Measurements from ENCODE around the gene TMEM120B. TPM values are rescaled to one million over a fixed set of nuclear protein-coding genes. Genes with fewer than 3 reads are reported as not detected.

Gene TMEM120B
- total and polyA plus RNA-seq, 2 experiments from 2014 or later: 4.7 to 10.7 TPM

GRCh38 chr12:121801595-121802484 lies 89.3 kb downstream of the TMEM120B start:
- Histone ChIP-seq H2AFZ (0 out of 2 replicates have a peak overlapping the region, but pooled peaks have one; percentile 3), H4K20me1 (ENCODE audit: insufficient read depth) (no peaks in the 10 kb centered on the region), H3K9me2 (ENCODE audit: insufficient read depth) (no peaks in the 10 kb centered on the region), H3K9ac (peak overlapping the region; percentile 99), H3K79me2 (ENCODE audit: insufficient read depth) (peaks cover 63% of the 10 kb centered on the region), H3K9me3 (ENCODE audit: low read depth) (no peaks in the 10 kb centered on the region), H3F3A (ENCODE audit: insufficient read depth) (peaks cover 34% of the 10 kb centered on the region), H3K4me3 (peak overlapping the region; percentile 80), H3K4me1 (ENCODE audit: insufficient read depth) (peaks cover 36% of the 10 kb centered on the region), H3K27ac (peak overlapping the region; percentile 99), H3K27me3 (replicated peaks; ENCODE audit: insufficient read depth) (no peaks in the 10 kb centered on the region), H3K4me2 (ENCODE audit: unreplicated experiment) (peak overlapping the region; percentile 98), H3K36me3 (ENCODE audit: low read depth) (no peaks in the 10 kb centered on the region)
- WGBS, 2 experiments (ENCODE audit: low coverage in 1 of 2, low lambda C conversion rate in 2 of 2, missing lambda C conversion rate in 2 of 2): 1 to 2% methylated on average over 18 of the region's 18 CpGs
- peak; percentile 56 for DNase-seq
- no peak for TF ChIP-seq EZH2phosphoT487 (IDR thresholded peaks at IDR 0.05; ENCODE audit: insufficient read depth, low read depth)
- no peak for TF ChIP-seq EZH2 (IDR thresholded peaks at IDR 0.05; ENCODE audit: insufficient read depth, poor library complexity, severe bottlenecking)
- in situ Hi-C loops (cut with MboI): no loop called here

- H2AFZ ChIP-seq: peak overlapping the region; percentile 80
- peaks cover 38% of the 10 kb centered on the region for H3K4me1 ChIP-seq (ENCODE audit: insufficient read depth)
- peaks cover 34% of the 10 kb centered on the region for H3F3A ChIP-seq (ENCODE audit: insufficient read depth)
- peak overlapping the region; percentile 99 for H3K9ac ChIP-seq
- TF ChIP-seq EZH2phosphoT487 (IDR thresholded peaks at IDR 0.05; ENCODE audit: insufficient read depth, low read depth): no peak
- H3K79me2 ChIP-seq (ENCODE audit: insufficient read depth): peaks cover 65% of the 10 kb centered on the region
- no peaks in the 10 kb centered on the region for H3K27me3 ChIP-seq (replicated peaks; ENCODE audit: insufficient read depth)
- in situ Hi-C loops (cut with MboI): no loop called here
- H3K36me3 ChIP-seq (ENCODE audit: low read depth): no peaks in the 10 kb centered on the region
- peak overlapping the region; percentile 98 for H3K4me2 ChIP-seq (ENCODE audit: unreplicated experiment)
- H3K9me3 ChIP-seq (ENCODE audit: low read depth): no peaks in the 10 kb centered on the region
- DNase-seq: no peak
- no peaks in the 10 kb centered on the region for H4K20me1 ChIP-seq (ENCODE audit: insufficient read depth)
- 0 to 6% methylated on average over 1 of the region's 1 CpG for WGBS, 2 experiments (ENCODE audit: low coverage in 1 of 2, low lambda C conversion rate in 2 of 2, missing lambda C conversion rate in 2 of 2)
- no peaks in the 10 kb centered on the region for H3K9me2 ChIP-seq (ENCODE audit: insufficient read depth)
- H3K4me3 ChIP-seq: peak overlapping the region; percentile 80
- peak overlapping the region; percentile 99 for H3K27ac ChIP-seq
Observed at GRCh38 chr12:121802485-121802842, 89.9 kb downstream of the TMEM120B start.

- no peaks in the 10 kb centered on the region for H3K9me2 ChIP-seq (ENCODE audit: insufficient read depth)
- no peaks in the 10 kb centered on the region for H3K36me3 ChIP-seq (ENCODE audit: low read depth)
- DNase-seq: peak; percentile 93
- H3K79me2 ChIP-seq (ENCODE audit: insufficient read depth): peaks cover 65% of the 10 kb centered on the region
- TF ChIP-seq EZH2phosphoT487 (IDR thresholded peaks at IDR 0.05; ENCODE audit: insufficient read depth, low read depth) (no peak), EZH2 (IDR thresholded peaks at IDR 0.05; ENCODE audit: insufficient read depth, poor library complexity, severe bottlenecking) (no peak)
- peak overlapping the region; percentile 80 for H3K4me3 ChIP-seq
- peaks cover 32% of the 10 kb centered on the region for H3K4me1 ChIP-seq (ENCODE audit: insufficient read depth)
- WGBS, 2 experiments (ENCODE audit: low coverage in 1 of 2, low lambda C conversion rate in 2 of 2, missing lambda C conversion rate in 2 of 2): 0 to 1% methylated on average over 34 to 65 of the region's 65 CpGs
- H3K4me2 ChIP-seq (ENCODE audit: unreplicated experiment): peak overlapping the region; percentile 98
- H4K20me1 ChIP-seq (ENCODE audit: insufficient read depth): no peaks in the 10 kb centered on the region
- peak overlapping the region; percentile 99 for H3K27ac ChIP-seq
- in situ Hi-C loops (cut with MboI): no loop called here
- H2AFZ ChIP-seq: peak overlapping the region; percentile 80
- H3F3A ChIP-seq (ENCODE audit: insufficient read depth): peaks cover 28% of the 10 kb centered on the region
- no peaks in the 10 kb centered on the region for H3K9me3 ChIP-seq (ENCODE audit: low read depth)
- H3K9ac ChIP-seq: peak overlapping the region; percentile 99
- no peaks in the 10 kb centered on the region for H3K27me3 ChIP-seq (replicated peaks; ENCODE audit: insufficient read depth)
Observed at GRCh38 chr12:121802843-121803698, 90.5 kb downstream of the TMEM120B start.

GRCh38 chr12:121803861-121804416 lies 91.4 kb downstream of the TMEM120B start, which contains the start of gene SETD1B:
Gene SETD1B (plus strand): TSS chr12:121804009. CDS start chr12:121804738, 729 bp downstream.
- H2AFZ ChIP-seq: peak within 1 kb of the TSS; percentile 80
- no peaks in the 10 kb centered on the region for H3K9me3 ChIP-seq (ENCODE audit: low read depth)
- peak within 1 kb of the TSS; percentile 99 for H3K9ac ChIP-seq
- in situ Hi-C loops (cut with MboI): no loop called here
- peak within 1 kb of the TSS; percentile 99 for H3K27ac ChIP-seq
- peaks cover 65% of the 10 kb centered on the region for H3K79me2 ChIP-seq (ENCODE audit: insufficient read depth)
- no peaks in the 10 kb centered on the region for H3K36me3 ChIP-seq (ENCODE audit: low read depth)
- peak within 1 kb of the TSS; percentile 80 for H3K4me3 ChIP-seq
- H4K20me1 ChIP-seq (ENCODE audit: insufficient read depth): no peaks in the 10 kb centered on the region
- H3K4me2 ChIP-seq (ENCODE audit: unreplicated experiment): peak within 1 kb of the TSS; percentile 98
- peak; percentile 75 for DNase-seq
- no peaks in the 10 kb centered on the region for H3K9me2 ChIP-seq (ENCODE audit: insufficient read depth)
- no peak for TF ChIP-seq EZH2phosphoT487 (IDR thresholded peaks at IDR 0.05; ENCODE audit: insufficient read depth, low read depth)
- TF ChIP-seq EZH2 (IDR thresholded peaks at IDR 0.05; ENCODE audit: insufficient read depth, poor library complexity, severe bottlenecking): no peak
- no peaks in the 10 kb centered on the region for H3K27me3 ChIP-seq (replicated peaks; ENCODE audit: insufficient read depth)
- WGBS, 2 experiments (ENCODE audit: low coverage in 1 of 2, low lambda C conversion rate in 2 of 2, missing lambda C conversion rate in 2 of 2): 0 to 3% methylated on average over 7 to 39 of the region's 74 CpGs
- H3K4me1 ChIP-seq (ENCODE audit: insufficient read depth): peaks cover 23% of the 10 kb centered on the region
- peaks cover 21% of the 10 kb centered on the region for H3F3A ChIP-seq (ENCODE audit: insufficient read depth)
